ENCODE measurements around the gene LDLRAD4. TPM values are rescaled to one million over a fixed set of nuclear protein-coding genes. Genes with fewer than 3 reads are reported as not detected.

LDLRAD4 gene
- polyA plus RNA-seq, 4 donors: 2.7 to 17.6 (median 7.0) TPM

- H3K27ac ChIP-seq (ENCODE audit: low read depth in 1 of 3, low read length in 2 of 3): no peak overlapping the region
- DNase-seq (no peak), FAIRE-seq (no peak)
- no peaks in the 10 kb centered on the region for H3K9me3 ChIP-seq (ENCODE audit: control insufficient read depth in 2 of 2, insufficient read depth in 1 of 2, low read depth in 1 of 2, low read length in 1 of 2)
- 94 to 96% (median 95%) methylated on average over 4 of the region's 4 CpGs for WGBS, 3 donors
- H3K27me3 ChIP-seq (ENCODE audit: control insufficient read depth in 3 of 3, insufficient read depth in 3 of 3, low read length in 3 of 3): no peaks in the 10 kb centered on the region
- H3K4me3 ChIP-seq (ENCODE audit: low read depth in 1 of 3, low read length in 3 of 3): no peak overlapping the region
- no peaks in the 10 kb centered on the region for H3K36me3 ChIP-seq (ENCODE audit: control insufficient read depth in 3 of 3, insufficient read depth in 2 of 3, low read depth in 1 of 3, low read length in 3 of 3)
- H3K4me1 ChIP-seq (ENCODE audit: control insufficient read depth in 3 of 3, insufficient read depth in 2 of 3, low read depth in 1 of 3, low read length in 2 of 3): no peaks in the 10 kb centered on the region
These were observed 31.1 kb upstream of the LDLRAD4 start for GRCh38 chr18:13187498-13187897.

- DNase-seq: no peak
- Histone ChIP-seq H3K36me3 (ENCODE audit: control insufficient read depth in 3 of 3, insufficient read depth in 2 of 3, low read depth in 1 of 3, low read length in 3 of 3) (no peaks in the 10 kb centered on the region), H3K27me3 (ENCODE audit: control insufficient read depth in 3 of 3, insufficient read depth in 3 of 3, low read length in 3 of 3) (no peaks in the 10 kb centered on the region), H3K4me1 (ENCODE audit: control insufficient read depth in 3 of 3, insufficient read depth in 2 of 3, low read depth in 1 of 3, low read length in 2 of 3) (no peaks in the 10 kb centered on the region), H3K27ac (ENCODE audit: low read depth in 1 of 3, low read length in 2 of 3) (no peak overlapping the region), H3K4me3 (ENCODE audit: low read depth in 1 of 3, low read length in 3 of 3) (no peak overlapping the region), H3K9me3 (ENCODE audit: control insufficient read depth in 2 of 2, insufficient read depth in 1 of 2, low read depth in 1 of 2, low read length in 1 of 2) (no peaks in the 10 kb centered on the region)
- 61 to 80% (median 74%) methylated on average over 3 of the region's 3 CpGs for WGBS, 3 donors
- FAIRE-seq: no peak
These were observed 27.5 kb upstream of the LDLRAD4 start for GRCh38 chr18:13191031-13191430.

GRCh38 chr18:13191779-13192178 lies 26.8 kb upstream of the LDLRAD4 start:
- H3K4me3 ChIP-seq (ENCODE audit: low read depth in 1 of 3, low read length in 3 of 3): no peak overlapping the region
- H3K27me3 ChIP-seq (ENCODE audit: control insufficient read depth in 3 of 3, insufficient read depth in 3 of 3, low read length in 3 of 3): no peaks in the 10 kb centered on the region
- H3K4me1 ChIP-seq (ENCODE audit: control insufficient read depth in 3 of 3, insufficient read depth in 2 of 3, low read depth in 1 of 3, low read length in 2 of 3): no peaks in the 10 kb centered on the region
- no peaks in the 10 kb centered on the region for H3K36me3 ChIP-seq (ENCODE audit: control insufficient read depth in 3 of 3, insufficient read depth in 2 of 3, low read depth in 1 of 3, low read length in 3 of 3)
- H3K9me3 ChIP-seq (ENCODE audit: control insufficient read depth in 2 of 2, insufficient read depth in 1 of 2, low read depth in 1 of 2, low read length in 1 of 2): no peaks in the 10 kb centered on the region
- 37 to 53% (median 41%) methylated on average over 7 of the region's 7 CpGs for WGBS, 3 donors
- no peak overlapping the region for H3K27ac ChIP-seq (ENCODE audit: low read depth in 1 of 3, low read length in 2 of 3)
- DNase-seq: peak in 1 of 2 donors; percentile 15
- no peak for FAIRE-seq

- WGBS, 3 donors: 81 to 86% (median 81%) methylated on average over 2 of the region's 2 CpGs
- Histone ChIP-seq H3K36me3 (ENCODE audit: control insufficient read depth in 3 of 3, insufficient read depth in 2 of 3, low read depth in 1 of 3, low read length in 3 of 3) (no peaks in the 10 kb centered on the region), H3K9me3 (ENCODE audit: control insufficient read depth in 2 of 2, insufficient read depth in 1 of 2, low read depth in 1 of 2, low read length in 1 of 2) (no peaks in the 10 kb centered on the region), H3K4me1 (ENCODE audit: control insufficient read depth in 3 of 3, insufficient read depth in 2 of 3, low read depth in 1 of 3, low read length in 2 of 3) (no peaks in the 10 kb centered on the region), H3K4me3 (ENCODE audit: low read depth in 1 of 3, low read length in 3 of 3) (no peak overlapping the region), H3K27ac (ENCODE audit: low read depth in 1 of 3, low read length in 2 of 3) (no peak overlapping the region), H3K27me3 (ENCODE audit: control insufficient read depth in 3 of 3, insufficient read depth in 3 of 3, low read length in 3 of 3) (no peaks in the 10 kb centered on the region)
- DNase-seq (no peak), FAIRE-seq (no peak)
These were observed 25.6 kb upstream of the LDLRAD4 start for GRCh38 chr18:13192970-13193369.

- Histone ChIP-seq H3K4me3 (ENCODE audit: low read depth in 1 of 3, low read length in 3 of 3) (no peak overlapping the region), H3K27me3 (ENCODE audit: control insufficient read depth in 3 of 3, insufficient read depth in 3 of 3, low read length in 3 of 3) (peaks cover 0 to 2% (median 0%) of the 10 kb centered on the region in 3 donors), H3K9me3 (ENCODE audit: control insufficient read depth in 2 of 2, insufficient read depth in 1 of 2, low read depth in 1 of 2, low read length in 1 of 2) (peaks cover 2 to 5% of the 10 kb centered on the region in 2 donors), H3K27ac (ENCODE audit: low read depth in 1 of 3, low read length in 2 of 3) (no peak overlapping the region), H3K36me3 (ENCODE audit: control insufficient read depth in 3 of 3, insufficient read depth in 2 of 3, low read depth in 1 of 3, low read length in 3 of 3) (no peaks in the 10 kb centered on the region), H3K4me1 (ENCODE audit: control insufficient read depth in 3 of 3, insufficient read depth in 2 of 3, low read depth in 1 of 3, low read length in 2 of 3) (no peaks in the 10 kb centered on the region)
- FAIRE-seq (no peak), DNase-seq (no peak)
- 61 to 81% (median 76%) methylated on average over 2 of the region's 2 CpGs for WGBS, 3 donors
These were observed 24.3 kb upstream of the LDLRAD4 start for GRCh38 chr18:13194239-13194638.

GRCh38 chr18:13198701-13199100 lies 19.9 kb upstream of the LDLRAD4 start:
- Histone ChIP-seq H3K4me3 (ENCODE audit: low read depth in 1 of 3, low read length in 3 of 3) (no peak overlapping the region), H3K9me3 (ENCODE audit: control insufficient read depth in 2 of 2, insufficient read depth in 1 of 2, low read depth in 1 of 2, low read length in 1 of 2) (peaks cover 2 to 5% of the 10 kb centered on the region in 2 donors), H3K27me3 (ENCODE audit: control insufficient read depth in 3 of 3, insufficient read depth in 3 of 3, low read length in 3 of 3) (peaks cover 0 to 10% (median 4%) of the 10 kb centered on the region in 3 donors), H3K4me1 (ENCODE audit: control insufficient read depth in 3 of 3, insufficient read depth in 2 of 3, low read depth in 1 of 3, low read length in 2 of 3) (no peaks in the 10 kb centered on the region), H3K36me3 (ENCODE audit: control insufficient read depth in 3 of 3, insufficient read depth in 2 of 3, low read depth in 1 of 3, low read length in 3 of 3) (no peaks in the 10 kb centered on the region), H3K27ac (ENCODE audit: low read depth in 1 of 3, low read length in 2 of 3) (no peak overlapping the region)
- 88 to 91% (median 89%) methylated on average over 2 of the region's 2 CpGs for WGBS, 3 donors
- DNase-seq (no peak), FAIRE-seq (no peak)

GRCh38 chr18:13199169-13199568 lies 19.4 kb upstream of the LDLRAD4 start:
- no peak overlapping the region for H3K27ac ChIP-seq (ENCODE audit: low read depth in 1 of 3, low read length in 2 of 3)
- no peaks in the 10 kb centered on the region for H3K36me3 ChIP-seq (ENCODE audit: control insufficient read depth in 3 of 3, insufficient read depth in 2 of 3, low read depth in 1 of 3, low read length in 3 of 3)
- DNase-seq (no peak), FAIRE-seq (no peak)
- H3K4me1 ChIP-seq (ENCODE audit: control insufficient read depth in 3 of 3, insufficient read depth in 2 of 3, low read depth in 1 of 3, low read length in 2 of 3): no peaks in the 10 kb centered on the region
- WGBS, 3 donors: 74 to 86% (median 76%) methylated on average over 3 of the region's 3 CpGs
- no peak overlapping the region for H3K4me3 ChIP-seq (ENCODE audit: low read depth in 1 of 3, low read length in 3 of 3)
- H3K27me3 ChIP-seq (ENCODE audit: control insufficient read depth in 3 of 3, insufficient read depth in 3 of 3, low read length in 3 of 3): peaks cover 0 to 10% (median 4%) of the 10 kb centered on the region in 3 donors
- peaks cover 2 to 5% of the 10 kb centered on the region in 2 donors for H3K9me3 ChIP-seq (ENCODE audit: control insufficient read depth in 2 of 2, insufficient read depth in 1 of 2, low read depth in 1 of 2, low read length in 1 of 2)

GRCh38 chr18:13201292-13201691 lies 17.3 kb upstream of the LDLRAD4 start:
- Histone ChIP-seq H3K27me3 (ENCODE audit: control insufficient read depth in 3 of 3, insufficient read depth in 3 of 3, low read length in 3 of 3) (peaks cover 0 to 10% (median 4%) of the 10 kb centered on the region in 3 donors), H3K9me3 (ENCODE audit: control insufficient read depth in 2 of 2, insufficient read depth in 1 of 2, low read depth in 1 of 2, low read length in 1 of 2) (peaks cover 2 to 5% of the 10 kb centered on the region in 2 donors), H3K4me1 (ENCODE audit: control insufficient read depth in 3 of 3, insufficient read depth in 2 of 3, low read depth in 1 of 3, low read length in 2 of 3) (no peaks in the 10 kb centered on the region), H3K4me3 (ENCODE audit: low read depth in 1 of 3, low read length in 3 of 3) (no peak overlapping the region), H3K36me3 (ENCODE audit: control insufficient read depth in 3 of 3, insufficient read depth in 2 of 3, low read depth in 1 of 3, low read length in 3 of 3) (no peaks in the 10 kb centered on the region), H3K27ac (ENCODE audit: low read depth in 1 of 3, low read length in 2 of 3) (no peak overlapping the region)
- DNase-seq (no peak), FAIRE-seq (no peak)
- WGBS, 3 donors: 82 to 96% (median 88%) methylated on average over 3 of the region's 3 CpGs

GRCh38 chr18:13202571-13202970 lies 16.0 kb upstream of the LDLRAD4 start:
- DNase-seq (peak in 1 of 2 donors; percentile 21), FAIRE-seq (no peak)
- H3K36me3 ChIP-seq (ENCODE audit: control insufficient read depth in 3 of 3, insufficient read depth in 2 of 3, low read depth in 1 of 3, low read length in 3 of 3): no peaks in the 10 kb centered on the region
- no peak overlapping the region for H3K4me3 ChIP-seq (ENCODE audit: low read depth in 1 of 3, low read length in 3 of 3)
- no peaks in the 10 kb centered on the region for H3K4me1 ChIP-seq (ENCODE audit: control insufficient read depth in 3 of 3, insufficient read depth in 2 of 3, low read depth in 1 of 3, low read length in 2 of 3)
- peaks cover 0 to 10% (median 4%) of the 10 kb centered on the region in 3 donors for H3K27me3 ChIP-seq (ENCODE audit: control insufficient read depth in 3 of 3, insufficient read depth in 3 of 3, low read length in 3 of 3)
- H3K9me3 ChIP-seq (ENCODE audit: control insufficient read depth in 2 of 2, insufficient read depth in 1 of 2, low read depth in 1 of 2, low read length in 1 of 2): peaks cover 2 to 5% of the 10 kb centered on the region in 2 donors
- no peak overlapping the region for H3K27ac ChIP-seq (ENCODE audit: low read depth in 1 of 3, low read length in 2 of 3)
- WGBS, 3 donors: 72 to 85% (median 75%) methylated on average over 8 of the region's 8 CpGs

Data from small intestine (tissue), 7 donors.